SK-N-SH (cell line): ENCODE measurements around the gene TMEM170A.

Source experiments
- CHD2 ChIP-seq: fragments of 150-350 bp; IDR thresholded peaks from 2 replicates; pipeline ENCODE4 v1.6.1; 2018; ENCODE audit warnings: low read length; ENCODE audit not compliant: partially characterized antibody
- CTCF ChIP-seq: fragments of 200-600 bp; sonication (generic); IDR thresholded peaks from 2 replicates; pipeline ENCODE4 v1.6.1; 2017; ENCODE audit warnings: antibody characterized with exemption, mild to moderate bottlenecking, moderate library complexity
- GATA2 ChIP-seq: sonication (generic); formaldehyde crosslinking; IDR thresholded peaks from 2 replicates; pipeline ENCODE4 v1.5.0; 2020; ENCODE audit warnings: mild to moderate bottlenecking, missing genetic modification reagents
- MAX ChIP-seq: IDR thresholded peaks from 2 replicates; pipeline ENCODE4 v1.4.0; 2012; ENCODE audit warnings: low read depth
- POLR2AphosphoS5 ChIP-seq: IDR thresholded peaks from 2 replicates; pipeline ENCODE4 v1.6.1; 2012; ENCODE audit warnings: low read depth, low read length
- RXRA ChIP-seq: IDR thresholded peaks from 2 replicates; pipeline ENCODE4 v1.4.0; 2012; ENCODE audit warnings: low read depth, mild to moderate bottlenecking, borderline replicate concordance
- SMC3 ChIP-seq: IDR thresholded peaks from 2 replicates; pipeline ENCODE4 v1.6.1; 2012; ENCODE audit warnings: low read depth, low read length, improper control_type of control experiment

GRCh38 chr16:75476817-75477216, 12.3 kb upstream of the TMEM170A start:
- no peak for TF ChIP-seq CTCF
- no peak for TF ChIP-seq RXRA
- TF ChIP-seq CHD2, result no peak
- no peak for TF ChIP-seq SMC3
- no peak for TF ChIP-seq POLR2AphosphoS5
- no peak for TF ChIP-seq MAX
- no peak for TF ChIP-seq GATA2 (CRISPR knock-in tag)
